Astrocyte of the cerebellum (primary cell): ENCODE data around the gene CNTROB.
A peak's percentile ranks its signal among the peaks of the same experiment; 100 is the strongest.

ENCODE experiments used
- DNase-seq: peaks from one replicate; pipeline ENCODE4 v3.0.0-alpha.2; 2011; ENCODE audit warnings: low read depth
- H3K4me3 ChIP-seq: 2 replicates; pipeline ENCODE4 v1.5.1; 2011; ENCODE audit warnings: mild to moderate bottlenecking, low read depth, low read length, moderate library complexity
- CTCF ChIP-seq: IDR thresholded peaks from 2 replicates; pipeline ENCODE4 v1.5.1; 2012; ENCODE audit warnings: low read length, low read depth, moderate library complexity, mild to moderate bottlenecking; ENCODE audit errors: missing control alignments
- in situ Hi-C: cut with HindIII; loops from 2 replicates; pipeline ENCODE4 v1.10.0; 2017; ENCODE audit warnings: low sequenced_read_pairs

Gene CNTROB

GRCh38 chr17:7977805-7978204, 45.8 kb downstream of the CNTROB start:
- in situ Hi-C loops = no loop called here
- no peak overlapping the region for H3K4me3 ChIP-seq
- DNase-seq = no peak
- TF ChIP-seq CTCF = no peak

GRCh38 chr17:7982173-7982572, 50.2 kb downstream of the CNTROB start:
- DNase-seq = no peak
- no peak for TF ChIP-seq CTCF
- in situ Hi-C loops = no loop called here
- no peak overlapping the region for H3K4me3 ChIP-seq

DNA sequence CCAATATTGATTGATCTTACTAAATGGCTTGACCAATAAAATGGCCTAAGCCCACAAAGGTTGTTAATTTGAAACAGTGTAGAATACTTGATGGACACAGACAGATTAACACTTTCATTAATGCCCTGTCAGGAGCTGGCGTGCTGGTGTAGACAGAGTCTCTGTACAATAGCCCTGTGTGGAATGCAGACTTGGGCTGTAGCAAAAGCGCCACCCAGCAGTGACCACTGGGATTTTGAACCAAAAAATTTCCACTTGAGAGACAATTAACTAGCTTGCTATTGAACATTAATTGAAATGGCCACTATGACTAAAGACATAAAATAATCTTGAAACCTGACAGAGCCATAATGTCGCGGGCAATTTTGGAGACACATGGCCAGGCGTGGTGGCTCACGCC, 50.7 kb downstream of the CNTROB start:
- in situ Hi-C loops = no loop called here
- DNase-seq = no peak
- no peak for TF ChIP-seq CTCF
- H3K4me3 ChIP-seq = no peak overlapping the region

- in situ Hi-C loops = no loop called here
- H3K4me3 ChIP-seq = no peak overlapping the region
- TF ChIP-seq CTCF = no peak
- no peak for DNase-seq
Measured at GRCh38 chr17:7984904-7985303, 52.9 kb downstream of the CNTROB start.

- no peak for DNase-seq
- in situ Hi-C loops = no loop called here
- no peak overlapping the region for H3K4me3 ChIP-seq
- TF ChIP-seq CTCF = no peak
Measured at GRCh38 chr17:7987112-7987893, 55.3 kb downstream of the CNTROB start.

GRCh38 chr17:7988750-7989178, 56.8 kb downstream of the CNTROB start:
- H3K4me3 ChIP-seq = no peak overlapping the region
- in situ Hi-C loops = no loop called here
- TF ChIP-seq CTCF = peak; percentile 49
- DNase-seq = peak; percentile 76
